HCEC 1CT (cell line): ENCODE results near the gene MAP3K5.

Experiments
- DNase-seq: peaks from one replicate; pipeline ENCODE4 v3.0.0-alpha.2; 2017

MAP3K5 gene

DNA sequence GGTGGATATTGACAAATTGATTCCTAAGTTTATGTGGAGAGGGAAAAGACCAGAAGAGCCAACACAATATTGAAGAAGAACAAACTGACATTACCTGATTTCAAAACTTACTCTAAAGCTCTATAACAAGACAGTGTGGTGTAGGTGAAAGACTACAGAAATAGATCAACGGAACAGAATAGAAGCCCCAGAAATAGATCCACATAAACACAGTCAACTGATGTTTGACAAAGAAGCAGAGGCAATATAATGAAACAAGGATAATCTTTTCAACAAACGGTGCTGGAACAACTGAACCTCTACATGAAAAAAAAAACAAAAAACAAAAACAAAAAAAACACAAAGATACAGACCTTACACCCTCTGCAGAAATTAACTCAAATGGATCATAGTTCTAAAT, 50.2 kb downstream of the MAP3K5 start:
- DNase-seq = no peak

DNA sequence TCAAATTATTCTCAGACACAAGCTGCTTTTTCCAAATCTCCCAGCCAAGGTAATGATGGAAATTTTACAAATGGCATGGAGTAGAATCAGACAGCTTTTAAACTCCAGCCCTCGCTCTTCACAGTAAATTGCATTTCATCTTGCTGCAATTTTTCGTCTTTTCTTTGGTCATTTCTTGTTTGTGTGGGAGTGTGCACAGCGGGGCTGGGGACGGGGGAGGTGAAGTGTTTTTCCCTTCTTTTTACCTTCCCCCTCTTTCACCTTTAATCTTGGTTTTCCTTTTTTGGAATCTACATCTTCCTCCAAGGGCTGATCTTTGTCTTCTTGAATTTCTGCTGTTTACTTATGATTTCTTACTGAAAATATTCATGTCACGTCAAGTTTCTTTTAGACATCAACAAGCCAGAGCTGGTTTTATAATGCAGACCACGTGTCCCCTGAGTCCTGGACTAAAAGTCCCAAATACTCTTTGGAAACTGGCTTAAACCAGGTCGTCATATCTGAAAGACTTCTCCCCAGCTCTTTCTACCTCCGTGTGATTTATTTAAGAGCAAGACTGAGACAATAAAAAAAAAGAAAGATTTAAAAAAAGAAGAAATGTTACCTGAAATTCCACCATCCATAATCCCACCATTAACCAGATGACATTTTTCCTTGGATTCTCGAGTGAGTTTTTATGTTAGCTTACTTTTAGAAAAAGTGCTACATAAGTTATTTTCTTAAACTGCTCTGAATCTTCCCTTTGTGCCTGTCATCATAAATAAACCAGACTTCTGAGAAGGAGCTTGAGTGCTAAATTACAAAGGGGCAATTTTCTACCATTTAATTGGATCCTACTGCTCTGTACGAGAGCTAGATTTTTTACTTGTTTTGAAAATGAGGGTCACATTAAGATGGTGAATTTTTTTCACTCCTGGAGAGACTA, 52.0 kb downstream of the MAP3K5 start:
- DNase-seq = no peak

DNA sequence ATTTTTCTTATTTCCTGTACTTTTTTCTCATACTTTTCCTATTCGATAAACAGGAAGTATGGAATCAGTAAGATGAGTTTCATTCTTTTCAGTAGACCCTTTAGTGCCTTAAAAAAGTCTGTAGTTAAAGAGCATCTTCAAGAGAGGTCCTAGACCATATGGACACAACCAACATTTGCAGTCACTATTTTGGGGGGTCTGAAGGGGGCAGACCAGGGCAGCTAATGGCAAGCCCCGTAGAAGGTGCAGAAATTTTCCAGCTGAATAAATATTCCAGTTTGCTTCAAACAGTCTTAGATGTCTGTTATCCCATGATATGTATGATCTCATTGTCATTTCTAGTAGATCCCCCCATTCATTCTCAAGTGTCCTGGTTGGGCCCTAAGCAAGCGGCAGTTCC, 52.8 kb downstream of the MAP3K5 start:
- no peak for DNase-seq

- DNase-seq = no peak
Measured at GRCh38 chr6:136739071-136739470, 53.2 kb downstream of the MAP3K5 start.

GRCh38 chr6:136738692-136739057, 53.6 kb downstream of the MAP3K5 start:
- DNase-seq = no peak

GRCh38 chr6:136737871-136738691, 54.2 kb downstream of the MAP3K5 start:
- DNase-seq = peak; percentile 63

DNA sequence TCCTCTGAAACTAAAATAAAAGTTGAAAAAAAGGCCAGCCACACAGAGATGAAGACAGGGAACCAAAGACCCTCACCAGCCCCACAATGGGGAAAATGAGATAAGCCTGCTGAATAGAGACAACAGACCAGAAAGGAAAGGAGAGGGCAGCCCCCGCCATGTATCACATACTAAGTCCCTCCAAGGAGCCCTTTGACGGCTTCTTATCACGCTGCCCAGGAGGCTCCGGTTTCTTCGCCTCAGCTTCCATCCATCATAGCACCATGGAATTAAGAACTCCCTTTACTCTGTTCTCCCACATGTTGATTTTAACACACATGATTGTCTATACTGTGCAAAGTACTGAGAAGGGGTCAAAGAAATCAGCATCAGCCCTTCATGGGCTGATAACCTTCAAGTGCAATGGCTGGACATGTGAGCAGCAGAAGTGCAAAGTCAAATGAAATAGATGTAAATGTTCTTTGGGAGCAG, 54.9 kb downstream of the MAP3K5 start:
- DNase-seq = no peak

DNA sequence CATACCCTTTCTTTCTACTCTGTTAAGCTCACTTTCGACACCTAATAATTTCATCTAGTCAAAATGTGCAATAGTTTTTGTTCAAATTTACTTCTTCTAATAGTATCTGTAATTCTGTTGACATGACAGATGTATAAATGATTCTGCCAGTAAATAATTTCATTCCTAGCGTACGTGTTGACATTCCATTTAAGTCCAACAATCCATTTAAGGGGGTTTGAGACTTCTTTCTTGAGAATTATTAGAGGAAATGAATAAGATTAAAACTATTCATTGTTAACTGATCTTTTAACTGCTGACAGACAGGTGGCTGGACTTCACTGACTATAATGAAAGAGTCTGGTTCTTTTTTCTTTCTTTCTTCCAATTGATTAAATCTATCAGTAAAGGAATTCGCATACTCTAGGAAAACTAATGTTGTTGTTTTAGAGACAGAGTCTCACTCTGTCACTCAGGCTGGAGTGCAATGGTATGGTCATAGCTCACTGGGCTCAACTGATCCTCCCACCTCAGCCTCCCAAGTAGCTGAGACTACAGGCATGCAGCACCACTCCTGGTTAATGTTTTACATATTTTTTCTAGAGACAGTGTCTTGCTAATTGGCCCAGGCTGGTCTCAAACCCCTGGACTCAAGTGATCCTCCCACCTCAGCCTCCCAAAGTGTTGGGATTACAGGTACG, 55.9 kb downstream of the MAP3K5 start:
- DNase-seq = no peak

DNA sequence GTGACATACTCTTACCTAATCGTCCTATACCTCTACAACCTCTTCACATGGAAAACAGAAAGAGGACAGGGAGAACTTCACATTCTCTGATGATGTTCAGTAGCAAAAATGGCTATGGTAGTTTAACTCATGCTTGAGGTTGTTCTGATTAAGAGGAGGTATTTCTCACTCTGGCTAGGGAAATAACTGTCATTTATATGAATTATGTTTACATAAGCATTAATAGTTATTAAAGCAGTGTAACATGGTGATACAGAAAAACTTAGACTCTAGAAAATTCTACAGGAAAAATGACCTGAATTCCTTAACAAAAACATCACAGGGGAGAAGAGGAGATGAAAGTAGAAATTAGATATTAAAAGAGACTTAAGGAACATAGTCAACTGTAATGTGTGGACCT, 57.3 kb downstream of the MAP3K5 start:
- DNase-seq = no peak

GRCh38 chr6:136732889-136733288, 59.4 kb downstream of the MAP3K5 start:
- no peak for DNase-seq

DNA sequence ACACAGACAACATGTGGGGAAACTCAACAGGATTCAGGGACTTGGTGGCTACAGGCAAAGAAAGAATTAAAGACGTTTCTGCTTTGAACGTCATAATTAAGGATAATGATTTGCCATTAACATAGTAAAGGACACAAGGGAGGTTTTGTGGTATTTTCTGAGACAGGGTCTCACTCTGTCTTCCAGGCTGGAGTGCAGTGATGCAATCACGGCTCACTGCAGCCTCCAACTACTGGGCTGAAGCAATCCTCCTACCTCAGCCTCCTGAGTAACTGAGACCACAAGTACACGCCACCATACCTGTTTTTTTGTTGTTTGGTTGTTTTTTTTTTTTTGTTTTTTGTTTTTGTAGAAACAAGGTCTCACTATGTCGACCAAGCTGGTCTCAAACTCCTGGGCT, 62.4 kb downstream of the MAP3K5 start:
- no peak for DNase-seq

GRCh38 chr6:136728976-136729515, 63.2 kb downstream of the MAP3K5 start:
- DNase-seq = no peak

GRCh38 chr6:136728033-136728939, 64.0 kb downstream of the MAP3K5 start:
- DNase-seq = peak; percentile 36

DNA sequence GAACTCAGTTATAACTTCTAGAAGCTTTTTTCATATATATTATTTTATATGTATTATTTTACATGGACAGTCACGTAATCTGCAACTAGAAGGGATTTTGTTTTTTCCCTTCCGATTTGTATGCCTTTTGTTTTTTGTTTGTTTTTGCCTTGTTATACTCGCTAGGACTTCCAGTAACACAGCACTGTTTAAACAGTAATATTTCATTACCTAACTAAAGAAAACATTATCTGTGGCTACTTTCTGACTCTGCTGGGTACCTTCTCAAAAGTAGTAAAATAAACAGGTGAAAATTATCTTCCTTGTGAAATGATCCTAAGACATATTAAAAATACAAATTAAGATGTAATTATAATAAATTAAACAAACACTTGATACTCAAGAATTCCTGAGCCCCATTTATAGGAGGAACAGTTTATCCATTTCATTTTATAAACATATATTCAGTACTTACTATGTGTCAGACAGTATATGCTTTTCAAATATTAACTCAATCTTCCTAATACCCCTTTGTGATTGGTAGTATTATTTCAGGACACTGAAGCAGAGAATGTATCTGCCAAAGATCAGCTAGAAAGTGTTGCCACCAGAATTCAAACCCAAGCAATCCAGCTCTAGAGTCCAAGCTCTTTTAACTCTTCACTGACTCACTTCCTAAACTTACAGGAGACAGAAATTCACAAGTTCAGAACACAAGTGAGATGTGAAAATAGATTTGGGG, 65.3 kb downstream of the MAP3K5 start:
- DNase-seq = no peak

DNA sequence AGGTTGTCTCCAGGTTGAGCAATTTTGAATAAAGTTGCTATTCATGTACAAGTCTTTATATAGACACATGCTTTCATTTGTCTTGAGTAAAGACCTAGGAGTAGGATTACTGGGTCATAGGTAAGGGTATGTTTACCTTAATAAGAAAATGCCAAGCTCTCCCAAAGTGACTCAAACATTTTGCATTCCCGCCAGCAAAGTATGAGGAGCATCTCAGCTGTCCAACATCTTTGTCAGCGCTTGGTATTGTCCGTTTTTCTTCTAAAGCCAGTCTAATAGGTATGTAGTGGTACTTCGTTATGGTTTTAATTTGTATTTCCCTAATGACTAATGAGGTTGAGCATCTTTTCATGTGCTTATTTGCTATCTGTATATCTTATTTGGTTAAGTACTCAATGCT, 67.2 kb downstream of the MAP3K5 start:
- DNase-seq = no peak

DNA sequence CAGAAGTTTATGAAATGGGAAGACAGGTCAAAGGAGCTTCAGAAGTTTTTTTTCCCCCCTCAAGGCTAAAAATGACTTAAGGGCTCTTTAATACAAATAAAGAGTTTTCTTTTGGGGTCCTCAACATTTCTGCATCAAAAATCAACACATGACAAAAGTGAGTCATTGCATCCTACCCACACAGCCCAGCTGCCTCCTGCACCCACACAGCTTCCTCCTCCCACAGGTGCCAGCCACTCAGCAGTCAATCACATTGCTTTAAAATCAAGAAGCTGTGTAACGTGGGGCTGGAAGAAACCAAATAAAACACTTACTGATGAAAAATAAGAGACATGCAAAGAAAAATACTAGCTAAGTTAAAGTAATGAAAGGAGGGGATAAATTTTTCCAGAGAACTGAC, 68.5 kb downstream of the MAP3K5 start:
- DNase-seq = peak; percentile 18

GRCh38 chr6:136721467-136721866, 70.8 kb downstream of the MAP3K5 start:
- DNase-seq = no peak

- DNase-seq = no peak
Measured at GRCh38 chr6:136720045-136720770, 72.1 kb downstream of the MAP3K5 start.

- no peak for DNase-seq
Measured at GRCh38 chr6:136719280-136720044, 72.8 kb downstream of the MAP3K5 start.

DNA sequence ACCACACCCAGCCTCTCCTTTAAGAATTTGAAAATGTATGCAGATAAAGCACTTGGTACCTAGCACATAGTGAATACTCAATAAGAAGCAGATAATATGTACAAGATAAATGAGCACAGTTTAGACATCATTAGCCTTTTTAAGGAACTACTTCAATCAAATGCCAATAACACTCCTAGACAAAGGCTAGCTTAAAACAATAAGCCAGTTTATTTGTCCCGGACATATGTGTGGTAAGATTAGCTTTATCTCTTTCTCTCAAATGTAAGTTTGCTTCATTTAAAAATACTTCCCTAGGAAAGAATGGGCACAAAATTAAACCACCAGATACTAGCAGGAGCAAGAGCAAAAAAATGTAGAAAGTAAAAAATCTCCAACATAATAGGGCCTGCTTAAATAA, 73.8 kb downstream of the MAP3K5 start:
- no peak for DNase-seq
